ENCODE measurements around the gene GPR78. TPM values are rescaled to one million over a fixed set of nuclear protein-coding genes. Genes with fewer than 3 reads are reported as not detected.

Gene GPR78
- total RNA-seq, 1 donor from 2014 or later: not detected

GRCh38 chr4:8585721-8586212, 5.6 kb downstream of the GPR78 start:
- ChIA-PET POLR2A (no interaction called here), CTCF (no interaction called here)
- Mint-ChIP-seq H3K9me3 (no peaks in the 10 kb centered on the region), H3K36me3 (ENCODE audit: low read depth) (no peaks in the 10 kb centered on the region), H3K4me3 (no peak overlapping the region), H3K27me3 (peaks cover 13% of the 10 kb centered on the region), H3K27ac (no peak overlapping the region), H3K4me1 (no peaks in the 10 kb centered on the region)
- no peak for ATAC-seq (ENCODE audit: low read depth)
- intact Hi-C loops (cut with micrococcal nuclease): no loop called here
- no peak for DNase-seq
- TF ChIP-seq, protein P1, sequence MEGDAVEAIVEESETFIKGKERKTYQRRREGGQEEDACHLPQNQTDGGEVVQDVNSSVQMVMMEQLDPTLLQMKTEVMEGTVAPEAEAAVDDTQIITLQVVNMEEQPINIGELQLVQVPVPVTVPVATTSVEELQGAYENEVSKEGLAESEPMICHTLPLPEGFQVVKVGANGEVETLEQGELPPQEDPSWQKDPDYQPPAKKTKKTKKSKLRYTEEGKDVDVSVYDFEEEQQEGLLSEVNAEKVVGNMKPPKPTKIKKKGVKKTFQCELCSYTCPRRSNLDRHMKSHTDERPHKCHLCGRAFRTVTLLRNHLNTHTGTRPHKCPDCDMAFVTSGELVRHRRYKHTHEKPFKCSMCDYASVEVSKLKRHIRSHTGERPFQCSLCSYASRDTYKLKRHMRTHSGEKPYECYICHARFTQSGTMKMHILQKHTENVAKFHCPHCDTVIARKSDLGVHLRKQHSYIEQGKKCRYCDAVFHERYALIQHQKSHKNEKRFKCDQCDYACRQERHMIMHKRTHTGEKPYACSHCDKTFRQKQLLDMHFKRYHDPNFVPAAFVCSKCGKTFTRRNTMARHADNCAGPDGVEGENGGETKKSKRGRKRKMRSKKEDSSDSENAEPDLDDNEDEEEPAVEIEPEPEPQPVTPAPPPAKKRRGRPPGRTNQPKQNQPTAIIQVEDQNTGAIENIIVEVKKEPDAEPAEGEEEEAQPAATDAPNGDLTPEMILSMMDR (IDR thresholded peaks at IDR 0.05): no peak

GRCh38 chr4:8586246-8586645, 6.1 kb downstream of the GPR78 start:
- ATAC-seq (ENCODE audit: low read depth): no peak
- Mint-ChIP-seq H3K27me3 (peaks cover 16% of the 10 kb centered on the region), H3K9me3 (no peaks in the 10 kb centered on the region), H3K36me3 (ENCODE audit: low read depth) (no peaks in the 10 kb centered on the region), H3K4me3 (no peak overlapping the region), H3K27ac (no peak overlapping the region), H3K4me1 (no peaks in the 10 kb centered on the region)
- no peak for DNase-seq
- intact Hi-C loops (cut with micrococcal nuclease): no loop called here
- TF ChIP-seq, protein P1 (IDR thresholded peaks at IDR 0.05): no peak
- ChIA-PET POLR2A (no interaction called here), CTCF (no interaction called here)

GRCh38 chr4:8586671-8587468, 6.7 kb downstream of the GPR78 start:
- no peak for DNase-seq
- no peak for ATAC-seq (ENCODE audit: low read depth)
- Mint-ChIP-seq H3K27me3 (peaks cover 22% of the 10 kb centered on the region), H3K9me3 (no peaks in the 10 kb centered on the region), H3K36me3 (ENCODE audit: low read depth) (no peaks in the 10 kb centered on the region), H3K27ac (no peak overlapping the region), H3K4me1 (no peaks in the 10 kb centered on the region), H3K4me3 (no peak overlapping the region)
- TF ChIP-seq, protein P1 (IDR thresholded peaks at IDR 0.05): no peak
- ChIA-PET CTCF (no interaction called here), POLR2A (no interaction called here)
- intact Hi-C loops (cut with micrococcal nuclease): no loop called here

GRCh38 chr4:8587469-8588195, 7.4 kb downstream of the GPR78 start:
- TF ChIP-seq, protein P1 (IDR thresholded peaks at IDR 0.05): no peak
- H3K36me3 Mint-ChIP-seq (ENCODE audit: low read depth): no peaks in the 10 kb centered on the region
- H3K4me1 Mint-ChIP-seq: no peaks in the 10 kb centered on the region
- no peak for ATAC-seq (ENCODE audit: low read depth)
- intact Hi-C loops (cut with micrococcal nuclease): no loop called here
- H3K9me3 Mint-ChIP-seq: no peaks in the 10 kb centered on the region
- DNase-seq: no peak
- H3K4me3 Mint-ChIP-seq: no peak overlapping the region
- peaks cover 24% of the 10 kb centered on the region for H3K27me3 Mint-ChIP-seq
- POLR2A ChIA-PET: no interaction called here
- H3K27ac Mint-ChIP-seq: no peak overlapping the region
- CTCF ChIA-PET: no interaction called here

- TF ChIP-seq, protein P1 (IDR thresholded peaks at IDR 0.05): no peak
- DNase-seq: no peak
- Mint-ChIP-seq H3K36me3 (ENCODE audit: low read depth) (no peaks in the 10 kb centered on the region), H3K27me3 (peaks cover 24% of the 10 kb centered on the region), H3K4me3 (no peak overlapping the region), H3K4me1 (no peaks in the 10 kb centered on the region), H3K27ac (no peak overlapping the region), H3K9me3 (no peaks in the 10 kb centered on the region)
- CTCF ChIA-PET: no interaction called here
- intact Hi-C loops (cut with micrococcal nuclease): no loop called here
- POLR2A ChIA-PET: no interaction called here
- no peak for ATAC-seq (ENCODE audit: low read depth)
Measured at GRCh38 chr4:8588196-8588470, 7.9 kb downstream of the GPR78 start.

Data from activated B cell treated with CpG ODN at 0.5 μM for 24 hours (primary cell).